Pancreas (tissue), 10 donors: ENCODE measurements around the gene SMARCC2. TPM values are rescaled to one million over a fixed set of nuclear protein-coding genes. Genes with fewer than 3 reads are reported as not detected.
A peak's percentile ranks its signal among the peaks of the same experiment; 100 is the strongest.

ENCODE experiments used
- ATAC-seq, 4 donors: fragments of 200-7000 bp; cut with Tn5 transposase; one replicate each; pipeline versions ENCODE4 v1.8.0 to v1.9.1; 2020; ENCODE audit warnings: mild to moderate bottlenecking in 4 of 4, moderate library complexity in 4 of 4
- DNase-seq, 6 donors: peaks; one replicate each; pipeline ENCODE4 v3.0.0-alpha.2; 2020
- FAIRE-seq: peaks from 2 replicates; lab custom pipeline; 2012; peaks lifted over from hg19 to GRCh38; lab: Jason Lieb, UNC
- H3K27ac ChIP-seq, 4 donors: fragments of 200-600 bp; sonication (generic); 1 replicate in 3 of 4; 2 replicates in 1 of 4; pipeline versions ENCODE4 v1.5.0 to v1.8.0; 2020
- H3K27me3 ChIP-seq, 4 donors: fragments of 200-600 bp; one replicate each; pipeline ENCODE4 v1.8.0; 2021
- H3K36me3 ChIP-seq, 3 donors: fragments of 200-600 bp; sonication (generic) in 1 of 3; one replicate each; pipeline versions ENCODE4 v1.5.0 to v1.8.0; 2020 to 2021
- H3K4me1 ChIP-seq, 3 donors: fragments of 200-600 bp; one replicate each; pipeline ENCODE4 v1.8.0; 2021
- H3K4me3 ChIP-seq, 4 donors: fragments of 200-600 bp; sonication (generic) in 2 of 4; one replicate each; pipeline versions ENCODE4 v1.5.0 to v1.8.0; 2020 to 2021
- H3K9me3 ChIP-seq, 4 donors: fragments of 200-600 bp; one replicate each; pipeline ENCODE4 v1.8.0; 2021
- CTCF ChIP-seq, 4 donors: fragments of 200-600 bp; sonication (generic) in 3 of 4; IDR thresholded peaks; one replicate each; pipeline versions ENCODE4 v1.5.0 to v1.8.0; 2021; ENCODE audit warnings: antibody characterized with exemption in 4 of 4
- whole genome bisulfite sequencing, 2 donors: extraction: QIAGEN DNeasy Blood & Tissue Kit; methylation state at CpG; one replicate each; pipeline ENCODE4 v1.1.7; 2013; 5-methylcytosine and 5-hydroxymethylcytosine counted together
- intact Hi-C, 3 donors: fragments of 100-400 bp; cut with DNase I; formaldehyde crosslinking; loops; one replicate each; pipeline versions ENCODE4 v1.11.1 to v1.14.2; 2022
- polyA plus RNA-seq, 2 donors: library from polyadenylated mRNA; stranded (reverse); fragments of 200-250 nt; gene quantifications; one replicate each; pipeline ENCODE4 v1.2.3, GENCODE V29; 2013
- total RNA-seq, 6 donors: library from RNA; stranded (reverse); fragmentation: NEBNext Ultra II Directional in 4 of 6; extraction: Animal tissue kit (Norgen Biotek cat#: 25700) in 4 of 6; gene quantifications; one replicate each; pipeline versions ENCODE4 v1.2.1 to v1.2.4, GENCODE V29; 2021 to 2023
- donor health status: healthy with polysubstance abuse.
- donor health status: DM: no; HTN: no; CAD: no; lungs with moderate emphysema.
- donor health status: DM: no; HTN: no; CAD: no.
- donor health status: control.
- donor health status: control.
- donor health status: Bipolar disorder and iron deficiency.
- donor health status: DM: yes; HTN: yes; CAD: no.
- donor health status: DM: no; HTN: no; CAD: no.
- donor health status: DM: no; HTN: no; CAD: no.
- donor health status: DM: yes; HTN: yes; CAD: no.

SMARCC2 gene
- total and polyA plus RNA-seq, 8 donors: 26.3 to 64.5 (median 38.2) TPM

DNA sequence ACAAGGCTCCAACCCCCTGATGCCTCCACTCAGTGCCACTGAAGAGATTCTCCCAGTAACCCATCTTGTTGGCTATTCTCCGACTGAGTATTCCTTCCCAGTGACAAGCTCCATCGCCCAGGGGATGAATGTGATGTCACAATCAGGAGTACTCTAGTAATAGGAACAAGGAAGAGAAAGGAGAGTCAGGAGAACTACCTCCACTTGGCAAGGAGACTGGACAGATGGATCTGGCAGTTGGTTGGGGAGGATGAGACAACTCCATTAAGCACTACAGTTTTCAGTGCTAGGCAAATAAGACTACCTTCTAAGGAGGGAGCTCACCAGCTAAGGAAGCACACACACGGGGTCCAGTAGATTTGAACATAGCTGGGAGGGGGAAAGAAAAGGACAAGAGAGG, 27.2 kb upstream of the SMARCC2 start:
- Histone ChIP-seq H3K4me3 (no peak overlapping the region), H3K36me3 (peaks cover 0 to 38% (median 25%) of the 10 kb centered on the region in 3 donors), H3K27me3 (no peaks in the 10 kb centered on the region), H3K9me3 (no peaks in the 10 kb centered on the region), H3K4me1 (peaks cover 0 to 10% (median 0%) of the 10 kb centered on the region in 3 donors), H3K27ac (no peak overlapping the region)
- no peak for TF ChIP-seq CTCF (IDR thresholded peaks at IDR 0.05)
- FAIRE-seq: no peak
- DNase-seq: no peak
- intact Hi-C loops: no loop called here
- 77 to 79% methylated on average over 3 of the region's 3 CpGs for WGBS, 2 donors
- ATAC-seq: no peak

- Histone ChIP-seq H3K27me3 (no peaks in the 10 kb centered on the region), H3K36me3 (peaks cover 0 to 58% (median 29%) of the 10 kb centered on the region in 3 donors), H3K4me3 (no peak overlapping the region), H3K4me1 (no peaks in the 10 kb centered on the region), H3K9me3 (no peaks in the 10 kb centered on the region), H3K27ac (no peak overlapping the region)
- 72 to 81% methylated on average over 5 of the region's 5 CpGs for WGBS, 2 donors
- ATAC-seq: no peak
- FAIRE-seq: no peak
- no peak for DNase-seq
- TF ChIP-seq CTCF (IDR thresholded peaks at IDR 0.05): no peak
- intact Hi-C loops: no loop called here
Measured at GRCh38 chr12:56213878-56214277, 24.6 kb upstream of the SMARCC2 start.

GRCh38 chr12:56212361-56212760, 23.1 kb upstream of the SMARCC2 start:
- intact Hi-C loops: no loop called here
- no peak for ATAC-seq

GRCh38 chr12:56208006-56208405, 18.7 kb upstream of the SMARCC2 start:
- FAIRE-seq (no peak), DNase-seq (no peak), ATAC-seq (peak in 2 of 4 donors; percentile 45 to 60)
- intact Hi-C loops: no loop called here
- 89 to 95% methylated on average over 6 of the region's 6 CpGs for WGBS, 2 donors
- Histone ChIP-seq H3K27me3 (no peaks in the 10 kb centered on the region), H3K36me3 (peaks cover 6 to 63% (median 26%) of the 10 kb centered on the region in 3 donors), H3K9me3 (no peaks in the 10 kb centered on the region), H3K4me1 (no peaks in the 10 kb centered on the region), H3K27ac (no peak overlapping the region), H3K4me3 (no peak overlapping the region)
- no peak for TF ChIP-seq CTCF (IDR thresholded peaks at IDR 0.05)

More at GRCh38 chr12:56212361-56212760, 23.1 kb upstream of the SMARCC2 start:
- DNase-seq (no peak), FAIRE-seq (no peak)
- Histone ChIP-seq H3K4me3 (no peak overlapping the region), H3K36me3 (peaks cover 6 to 67% (median 38%) of the 10 kb centered on the region in 3 donors), H3K27me3 (no peaks in the 10 kb centered on the region), H3K27ac (no peak overlapping the region), H3K9me3 (no peaks in the 10 kb centered on the region), H3K4me1 (no peaks in the 10 kb centered on the region)
- WGBS, 2 donors: 84% methylated on average over 1 of the region's 1 CpG
- TF ChIP-seq CTCF (IDR thresholded peaks at IDR 0.05): no peak

DNA sequence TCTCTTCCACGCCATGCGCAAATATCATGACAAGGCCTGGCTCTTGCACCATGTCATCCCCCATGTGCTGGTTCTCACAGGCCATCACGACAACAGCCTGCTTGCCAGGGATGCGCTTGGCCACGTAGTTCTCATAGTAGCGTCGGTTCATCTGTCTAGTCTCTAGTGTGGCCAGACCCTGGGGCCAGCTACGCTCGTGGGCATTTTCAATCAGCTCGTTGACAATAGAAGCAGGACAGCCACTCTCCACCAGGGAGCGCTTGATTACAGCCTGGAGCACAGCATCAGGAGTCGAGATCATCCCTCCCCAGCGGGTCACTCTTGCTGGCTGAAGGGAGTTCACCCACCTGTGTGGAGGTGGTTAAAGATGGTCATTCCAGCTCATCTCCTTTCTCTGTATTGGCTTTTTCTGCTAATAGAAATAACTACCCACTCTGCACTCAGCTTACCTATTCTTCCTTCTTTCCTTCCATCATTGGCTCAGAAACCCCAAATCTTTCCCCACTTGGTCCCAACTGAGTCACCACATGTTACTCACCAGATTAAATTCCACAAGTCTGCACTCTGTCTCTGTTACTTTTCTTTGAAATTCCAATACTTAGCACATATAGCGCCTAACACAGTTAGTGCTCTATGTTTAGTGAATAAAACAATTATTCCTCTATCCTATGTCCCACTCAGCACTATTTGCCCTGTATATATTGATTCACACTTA, 17.3 kb upstream of the SMARCC2 start:
- ATAC-seq: peak; percentile 62 to 93 (median 82)
- no peak for FAIRE-seq
- 57 to 62% methylated on average over 14 of the region's 14 CpGs for WGBS, 2 donors
- intact Hi-C loops: no loop called here
- no peak overlapping the region for H3K4me3 ChIP-seq
- DNase-seq: peak in 4 of 6 donors; percentile 39 to 59 (median 44)
- peaks cover 6 to 49% (median 16%) of the 10 kb centered on the region in 3 donors for H3K36me3 ChIP-seq
- no peaks in the 10 kb centered on the region for H3K4me1 ChIP-seq
- no peaks in the 10 kb centered on the region for H3K27me3 ChIP-seq
- H3K9me3 ChIP-seq: no peaks in the 10 kb centered on the region
- no peak overlapping the region for H3K27ac ChIP-seq
- peak in 3 of 4 donors; percentile 10 to 29 (median 16) for TF ChIP-seq CTCF (IDR thresholded peaks at IDR 0.05)
